Calu3 (cell line): ENCODE results near the gene FBXO9. TPM values are rescaled to one million over a fixed set of nuclear protein-coding genes. Genes with fewer than 3 reads are reported as not detected.

ENCODE experiments used
- BruUV-seq: library from RNA; stranded (reverse); fragments of 400-500 nt; replicated peaks from 2 replicates; lab custom pipeline; 2021; lab: Mats Ljungman, UMichigan
- CTCF ChIA-PET: fragments of 300-600 bp; sonication (Branson Sonifier 250); formaldehyde crosslinking; loops from one replicate; lab custom pipeline; 2022; ENCODE audit warnings: antibody characterized with exemption; lab: Charles Lee
- DNase-seq: peaks from one replicate; pipeline ENCODE4 v3.0.0; 2022
- H3K27ac Mint-ChIP-seq: one replicate; pipeline ENCODE4 v1.8.0; 2022; ENCODE audit warnings: mixed read lengths; ENCODE audit not compliant: unreplicated experiment
- H3K27me3 Mint-ChIP-seq: one replicate; pipeline ENCODE4 v1.8.0; 2022; ENCODE audit warnings: mixed read lengths; ENCODE audit not compliant: unreplicated experiment
- H3K36me3 Mint-ChIP-seq: one replicate; pipeline ENCODE4 v1.8.0; 2022; ENCODE audit warnings: mild to moderate bottlenecking, moderate library complexity, mixed read lengths; ENCODE audit not compliant: insufficient read depth, unreplicated experiment
- H3K4me1 Mint-ChIP-seq: one replicate; pipeline ENCODE4 v1.8.0; 2022; ENCODE audit warnings: mild to moderate bottlenecking, low read depth, mixed read lengths; ENCODE audit not compliant: unreplicated experiment
- H3K4me3 Mint-ChIP-seq: one replicate; pipeline ENCODE4 v1.8.0; 2022; ENCODE audit warnings: mild to moderate bottlenecking, low read depth, moderate library complexity, mixed read lengths; ENCODE audit not compliant: unreplicated experiment
- H3K9me3 Mint-ChIP-seq: one replicate; pipeline ENCODE4 v1.8.0; 2022; ENCODE audit warnings: low read depth, mixed read lengths; ENCODE audit not compliant: unreplicated experiment
- CTCF ChIP-seq: fragments of 200-600 bp; IDR thresholded peaks from one replicate; pipeline ENCODE4 v1.8.0; 2022; ENCODE audit warnings: antibody characterized with exemption; ENCODE audit not compliant: unreplicated experiment
- intact Hi-C: fragments of 100-400 bp; cut with micrococcal nuclease; formaldehyde crosslinking; loops from one replicate; pipeline ENCODE4 v1.10.0; 2022; ENCODE audit not compliant: unreplicated experiment
- total RNA-seq: library from RNA; stranded (reverse); gene quantifications from 2 replicates; pipeline ENCODE4 v1.2.3, GENCODE V29; 2022

FBXO9 gene
- total RNA-seq, 1 experiment from 2014 or later = 94.5 TPM

GRCh38 chr6:53023323-53023722 is 41.9 kb upstream of the FBXO9 start:
- H3K4me1 Mint-ChIP-seq = no peaks in the 10 kb centered on the region
- H3K4me3 Mint-ChIP-seq = no peak overlapping the region
- no peaks in the 10 kb centered on the region for H3K27me3 Mint-ChIP-seq
- CTCF ChIA-PET = no interaction called here
- no peak for TF ChIP-seq CTCF
- no TSS peak for BruUV-seq
- H3K36me3 Mint-ChIP-seq = no peaks in the 10 kb centered on the region
- no peak for DNase-seq
- H3K27ac Mint-ChIP-seq = no peak overlapping the region
- H3K9me3 Mint-ChIP-seq = no peaks in the 10 kb centered on the region
- intact Hi-C loops = no loop called here

- intact Hi-C loops = no loop called here
- H3K36me3 Mint-ChIP-seq = no peaks in the 10 kb centered on the region
- H3K9me3 Mint-ChIP-seq = no peaks in the 10 kb centered on the region
- no TSS peak for BruUV-seq
- H3K27ac Mint-ChIP-seq = no peak overlapping the region
- H3K4me3 Mint-ChIP-seq = no peak overlapping the region
- H3K4me1 Mint-ChIP-seq = no peaks in the 10 kb centered on the region
- CTCF ChIA-PET = interaction anchor here (0.5 kb wide), 1 partner anchor 444 kb away, joined by 3 read pairs; no protein-coding TSS in a partner anchor
- TF ChIP-seq CTCF = no peak
- H3K27me3 Mint-ChIP-seq = no peaks in the 10 kb centered on the region
- DNase-seq = no peak
These were observed 38.7 kb upstream of the FBXO9 start for GRCh38 chr6:53026526-53026925.

GRCh38 chr6:53027131-53027718 is 38.0 kb upstream of the FBXO9 start:
- no peak for DNase-seq
- no peaks in the 10 kb centered on the region for H3K4me1 Mint-ChIP-seq
- no TSS peak for BruUV-seq
- TF ChIP-seq CTCF = no peak
- no peak overlapping the region for H3K27ac Mint-ChIP-seq
- H3K4me3 Mint-ChIP-seq = no peak overlapping the region
- CTCF ChIA-PET = no interaction called here
- H3K36me3 Mint-ChIP-seq = no peaks in the 10 kb centered on the region
- intact Hi-C loops = no loop called here
- H3K27me3 Mint-ChIP-seq = no peaks in the 10 kb centered on the region
- no peaks in the 10 kb centered on the region for H3K9me3 Mint-ChIP-seq

GRCh38 chr6:53028467-53028866 is 36.7 kb upstream of the FBXO9 start:
- no peaks in the 10 kb centered on the region for H3K27me3 Mint-ChIP-seq
- CTCF ChIA-PET = no interaction called here
- TF ChIP-seq CTCF = no peak

More at GRCh38 chr6:53028467-53028866, 36.7 kb upstream of the FBXO9 start:
- no peak for DNase-seq
- no TSS peak for BruUV-seq
- Mint-ChIP-seq H3K4me3 (no peak overlapping the region), H3K36me3 (no peaks in the 10 kb centered on the region), H3K27ac (no peak overlapping the region), H3K9me3 (no peaks in the 10 kb centered on the region), H3K4me1 (no peaks in the 10 kb centered on the region)
- intact Hi-C loops = no loop called here
